GM12878 (cell line): ENCODE data around the gene INCA1. TPM values are rescaled to one million over a fixed set of nuclear protein-coding genes. Genes with fewer than 3 reads are reported as not detected.

Source experiments
- ATAC-seq: fragments of 200-7000 bp; cut with Tn5 transposase; 3 replicates; pipeline ENCODE4 v1.9.1; 2020; ENCODE audit warnings: mild to moderate bottlenecking, moderate library complexity
- BruUV-seq: library from RNA; stranded (reverse); fragments of 400-500 nt; replicated peaks from 2 replicates; lab custom pipeline; 2021; lab: Mats Ljungman, UMichigan
- CTCF ChIA-PET: fragments of 300-600 bp; sonication (Branson Sonifier 250); formaldehyde crosslinking; extraction: SDS; loops from one replicate; lab custom pipeline; 2021; ENCODE audit warnings: inconsistent platforms; lab: Yijun Ruan, JAX
- POLR2A ChIA-PET: fragments of 350-600 bp; formaldehyde crosslinking; extraction: SDS; loops from one replicate; lab custom pipeline; 2021; ENCODE audit warnings: inconsistent platforms; lab: Charles Lee
- RAD21 ChIA-PET: fragments of 300-600 bp; sonication (Branson Sonifier 250); formaldehyde crosslinking; loops from one replicate; lab custom pipeline; 2023; ENCODE audit warnings: antibody characterized with exemption; ENCODE audit not compliant: unreplicated experiment; lab: Charles Lee
- SMC1A ChIA-PET: fragments of 300-600 bp; sonication (Branson Sonifier 250); formaldehyde crosslinking; loops from one replicate; lab custom pipeline; 2023; ENCODE audit not compliant: unreplicated experiment, uncharacterized antibody; lab: Charles Lee
- DNase-seq: peaks from one replicate; pipeline ENCODE4 v3.0.0-alpha.2; 2011; ENCODE audit warnings: low read depth, low spot score
- FAIRE-seq: peaks from 3 replicates; lab custom pipeline; 2011; peaks lifted over from hg19 to GRCh38; lab: Jason Lieb, UNC
- H2AFZ ChIP-seq: 2 replicates; pipeline ENCODE4 v1.6.0; 2011; ENCODE audit warnings: low read depth, low read length, control low read depth; ENCODE audit not compliant: control insufficient read depth
- H3K27ac ChIP-seq: 2 replicates; pipeline ENCODE4 v1.5.1; 2011; ENCODE audit warnings: control low read depth; ENCODE audit not compliant: control insufficient read depth, insufficient read depth
- H3K27me3 ChIP-seq, 2 experiments: replicated peaks in 1 of 2; 2 replicates each; pipeline versions ENCODE4 v1.6.0 to v1.6.1; 2011; ENCODE audit warnings: low read length in 1 of 2; ENCODE audit not compliant: control insufficient read depth in 2 of 2, insufficient read depth in 2 of 2
- H3K36me3 ChIP-seq, 2 experiments: 2 replicates each; pipeline ENCODE4 v1.5.1; 2011; ENCODE audit warnings: low read length in 1 of 2; ENCODE audit not compliant: control insufficient read depth in 2 of 2, insufficient read depth in 2 of 2
- H3K4me1 ChIP-seq: 2 replicates; pipeline ENCODE4 v1.6.1; 2011; ENCODE audit warnings: mild to moderate bottlenecking, low read length, moderate library complexity, mixed read lengths; ENCODE audit not compliant: control insufficient read depth, insufficient read depth
- H3K4me2 ChIP-seq: 2 replicates; pipeline ENCODE4 v1.6.0; 2011; ENCODE audit warnings: control low read depth; ENCODE audit not compliant: control insufficient read depth, insufficient read depth
- H3K4me3 ChIP-seq: fragments of 200-600 bp; sonication (generic); 2 replicates; pipeline ENCODE4 v1.5.1; 2016
- H3K79me2 ChIP-seq: 2 replicates; pipeline ENCODE4 v1.6.0; 2011; ENCODE audit warnings: low read length; ENCODE audit not compliant: control insufficient read depth, insufficient read depth
- H3K9ac ChIP-seq: 2 replicates; pipeline ENCODE4 v1.8.0; 2011; ENCODE audit warnings: low read length, control low read depth, mixed read lengths; ENCODE audit not compliant: control insufficient read depth, insufficient read depth
- H3K9me3 ChIP-seq: replicated peaks from 3 replicates; pipeline ENCODE4 v1.5.1; 2011; ENCODE audit warnings: mild to moderate bottlenecking, low read length; ENCODE audit not compliant: control insufficient read depth, insufficient read depth
- H4K20me1 ChIP-seq: 2 replicates; pipeline ENCODE4 v1.6.0; 2011; ENCODE audit not compliant: control insufficient read depth, insufficient read depth
- BACH1 ChIP-seq: fragments of 450-650 bp; IDR thresholded peaks from 2 replicates; pipeline ENCODE4 v1.6.1; 2017; ENCODE audit warnings: mild to moderate bottlenecking, borderline replicate concordance
- BMI1 ChIP-seq: fragments of 450-650 bp; IDR thresholded peaks from 2 replicates; pipeline ENCODE4 v1.6.1; 2016; ENCODE audit warnings: mild to moderate bottlenecking, moderate library complexity, borderline replicate concordance
- CTCF ChIP-seq, 3 experiments: IDR thresholded peaks in 2 of 3; conservative IDR thresholded peaks in 1 of 3; 2 replicates each; pipeline ENCODE4 v1.5.1; 2011; ENCODE audit warnings: low read depth in 3 of 3, low read length in 3 of 3, mild to moderate bottlenecking in 3 of 3, control low read depth in 2 of 3, moderate library complexity in 2 of 3, inconsistent platforms in 1 of 3, mixed read lengths in 1 of 3; ENCODE audit not compliant: control insufficient read depth in 2 of 3, insufficient read depth in 1 of 3; ENCODE audit errors: extremely low read depth in 1 of 3
- EED ChIP-seq: sonication (generic); IDR thresholded peaks from 2 replicates; pipeline ENCODE4 v1.6.1; 2016; ENCODE audit warnings: antibody characterized with exemption, low read depth
- IKZF1 ChIP-seq: fragments of 450-650 bp; conservative IDR thresholded peaks from 2 replicates; pipeline ENCODE4 v1.6.1; 2017; ENCODE audit warnings: antibody characterized with exemption, mild to moderate bottlenecking
- IRF4 ChIP-seq: IDR thresholded peaks from 2 replicates; pipeline ENCODE4 v1.6.1; 2011; ENCODE audit warnings: low read depth, low read length
- JUNB ChIP-seq: IDR thresholded peaks from 2 replicates; pipeline ENCODE4 v1.6.1; 2016; ENCODE audit warnings: antibody characterized with exemption, mild to moderate bottlenecking
- PAX5 ChIP-seq: IDR thresholded peaks from 2 replicates; pipeline ENCODE4 v1.6.1; 2011; ENCODE audit warnings: low read depth, low read length, borderline replicate concordance
- PKNOX1 ChIP-seq: fragments of 450-650 bp; IDR thresholded peaks from 2 replicates; pipeline ENCODE4 v1.6.1; 2016; ENCODE audit warnings: mild to moderate bottlenecking
- REST ChIP-seq: IDR thresholded peaks from 2 replicates; pipeline ENCODE4 v1.6.1; 2012; ENCODE audit warnings: mild to moderate bottlenecking, low read depth, low read length
- RUNX3 ChIP-seq: IDR thresholded peaks from 2 replicates; pipeline ENCODE4 v1.6.1; 2012; ENCODE audit warnings: low read length, inconsistent platforms
- WGBS: methylation state at CpG from one replicate; pipeline ENCODE4 v1.1.6; 2016; ENCODE audit warnings: low lambda C conversion rate; ENCODE audit not compliant: insufficient replicate concordance, insufficient coverage; ENCODE audit errors: missing lambda C conversion rate; 5-methylcytosine and 5-hydroxymethylcytosine counted together
- in situ Hi-C: fragments of 300-500 bp; cut with MboI; formaldehyde crosslinking; loops from 9 replicates; pipeline ENCODE4 v1.14.3; 2018; ENCODE audit warnings: mixed read lengths
- intact Hi-C: fragments of 100-400 bp; cut with micrococcal nuclease; formaldehyde crosslinking; loops from one replicate; pipeline ENCODE4 v1.14.2; 2022; ENCODE audit not compliant: unreplicated experiment
- polyA plus RNA-seq, 11 experiments: library from polyadenylated mRNA; depleted of rRNA in 4 of 11; unstranded in 6 of 11; stranded (reverse) in 5 of 11; fragments of >200 nt; fragmentation: Nextera tagmentation in 4 of 11; fragmentation: Illumina TruSeq in 1 of 11; extraction: Ambion mirVana in 4 of 11; extraction: Trizol in 1 of 11; gene quantifications; 1 replicate in 1 of 11; 2 replicates in 10 of 11; pipeline versions ENCODE4 v1.2.1 to v1.2.3, GENCODE V29; 2011 to 2016; ENCODE audit warnings: inconsistent platforms in 2 of 11, missing spikeins in 2 of 11, low read depth in 1 of 11
- total RNA-seq, 4 experiments: library from RNA; depleted of rRNA in 3 of 4; stranded (reverse); fragments of >200 nt in 3 of 4; fragmentation: Illumina TruSeq in 1 of 4; extraction: Trizol in 1 of 4; gene quantifications; 2 replicates each; pipeline versions ENCODE4 v1.2.1 to v1.2.3, GENCODE V29; 2013 to 2021
- TF ChIP-seq, protein P1 (sequence below): fragments of 450-650 bp; IDR thresholded peaks from 2 replicates; pipeline ENCODE4 v1.6.1; 2017; ENCODE audit warnings: borderline replicate concordance
- TF ChIP-seq, protein P2 (sequence below): IDR thresholded peaks from 2 replicates; pipeline ENCODE4 v1.6.1; 2011; ENCODE audit warnings: borderline replicate concordance, low read depth, mild to moderate bottlenecking, moderate library complexity, mixed read lengths, low read length; ENCODE audit not compliant: insufficient read depth; ENCODE audit errors: extremely low read length

Gene INCA1
- total and polyA plus RNA-seq, 10 of the 15 experiments (the other 5 are each of a cell fraction or from before 2014, with no cell fraction given), result 0.19 to 1.8 (median 0.45) TPM

GRCh38 chr17:5011928-5012327 is 14.6 kb upstream of the INCA1 start:
- Histone ChIP-seq H4K20me1 (no peaks in the 10 kb centered on the region), H3K4me3 (no peak overlapping the region), H3K9ac (no peak overlapping the region), H3K79me2 (no peaks in the 10 kb centered on the region), H2AFZ (no peak overlapping the region), H3K27me3 (no peaks in the 10 kb centered on the region), H3K36me3 (peaks cover 10 to 13% of the 10 kb centered on the region in 2 experiments), H3K27ac (peak overlapping the region; percentile 34; the same call in 1 of the 2 replicates), H3K4me1 (peaks cover 19% of the 10 kb centered on the region), H3K4me2 (peak overlapping the region; percentile 60), H3K9me3 (no peaks in the 10 kb centered on the region)
- SMC1A ChIA-PET, result interaction anchor here (0.6 kb wide), 1 partner anchor 23 kb away, joined by 3 read pairs; no protein-coding TSS in a partner anchor
- FAIRE-seq (peak; percentile 84), ATAC-seq (peak; percentile 80), DNase-seq (peak; percentile 53)
- POLR2A ChIA-PET, result no interaction called here
- CTCF ChIA-PET, result no interaction called here
- BruUV-seq, result no TSS peak
- RAD21 ChIA-PET, result no interaction called here
- in situ Hi-C loops, result no loop called here
- WGBS, result 14% methylated on average over 6 of the region's 6 CpGs
- intact Hi-C loops, result no loop called here
- TF ChIP-seq RUNX3 (peak; percentile 15; the same call in 1 of the 2 replicates), REST (no peak), EED (peak; percentile 48; the same call in 1 of the 2 replicates), BACH1 (no peak), BMI1 (no peak), IRF4 (peak; percentile 77; the same call in 1 of the 2 replicates), CTCF (IDR thresholded peaks at IDR 0.05 in 2 of 3, conservative IDR thresholded peaks at IDR 0.05 in 1 of 3; ENCODE audit: control insufficient read depth in 2 of 3, extremely low read depth in 1 of 3, insufficient read depth in 1 of 3, low read depth in 3 of 3, low read length in 3 of 3) (no peak), JUNB (peak; percentile 72), PKNOX1 (peak; percentile 49), PAX5 (peak; percentile 31; the same call in 1 of the 2 replicates), IKZF1 (0 out of 2 replicates have a peak, but pooled peaks have one; percentile 6)
- TF ChIP-seq, protein P1, sequence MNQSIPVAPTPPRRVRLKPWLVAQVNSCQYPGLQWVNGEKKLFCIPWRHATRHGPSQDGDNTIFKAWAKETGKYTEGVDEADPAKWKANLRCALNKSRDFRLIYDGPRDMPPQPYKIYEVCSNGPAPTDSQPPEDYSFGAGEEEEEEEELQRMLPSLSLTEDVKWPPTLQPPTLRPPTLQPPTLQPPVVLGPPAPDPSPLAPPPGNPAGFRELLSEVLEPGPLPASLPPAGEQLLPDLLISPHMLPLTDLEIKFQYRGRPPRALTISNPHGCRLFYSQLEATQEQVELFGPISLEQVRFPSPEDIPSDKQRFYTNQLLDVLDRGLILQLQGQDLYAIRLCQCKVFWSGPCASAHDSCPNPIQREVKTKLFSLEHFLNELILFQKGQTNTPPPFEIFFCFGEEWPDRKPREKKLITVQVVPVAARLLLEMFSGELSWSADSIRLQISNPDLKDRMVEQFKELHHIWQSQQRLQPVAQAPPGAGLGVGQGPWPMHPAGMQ, result no peak
- TF ChIP-seq, protein P2, sequence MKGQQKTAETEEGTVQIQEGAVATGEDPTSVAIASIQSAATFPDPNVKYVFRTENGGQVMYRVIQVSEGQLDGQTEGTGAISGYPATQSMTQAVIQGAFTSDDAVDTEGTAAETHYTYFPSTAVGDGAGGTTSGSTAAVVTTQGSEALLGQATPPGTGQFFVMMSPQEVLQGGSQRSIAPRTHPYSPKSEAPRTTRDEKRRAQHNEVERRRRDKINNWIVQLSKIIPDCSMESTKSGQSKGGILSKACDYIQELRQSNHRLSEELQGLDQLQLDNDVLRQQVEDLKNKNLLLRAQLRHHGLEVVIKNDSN, result no peak
